Transverse colon (tissue), 4 donors: ENCODE measurements around the gene SHROOM3.

Source experiments
- CTCF ChIP-seq, 5 experiments: fragments of 200-600 bp in 3 of 5; fragments of 450-650 bp in 2 of 5; sonication (generic) in 3 of 5; IDR thresholded peaks; 1 replicate in 2 of 5; 2 replicates in 3 of 5; pipeline ENCODE4 v1.5.1; 2016 to 2017; ENCODE audit warnings: antibody characterized with exemption in 5 of 5, inconsistent platforms in 3 of 5, mild to moderate bottlenecking in 2 of 5, moderate library complexity in 1 of 5
- EP300 ChIP-seq: sonication (generic); formaldehyde crosslinking; IDR thresholded peaks from one replicate; pipeline ENCODE4 v1.6.1; 2017; ENCODE audit warnings: antibody characterized with exemption, low read depth
- POLR2AphosphoS5 ChIP-seq, 3 donors: sonication (generic); formaldehyde crosslinking; IDR thresholded peaks; one replicate each; pipeline ENCODE4 v1.6.1; 2016; ENCODE audit warnings: antibody characterized with exemption in 3 of 3

- TF ChIP-seq POLR2AphosphoS5 (IDR thresholded peaks at IDR 0.05) (no peak), CTCF (IDR thresholded peaks at IDR 0.05) (no peak), EP300 (no peak)
These were observed 291.6 kb downstream of the SHROOM3 start for GRCh38 chr4:76726631-76727030.
